K562 (cell line): ENCODE measurements around the gene KCNK1. TPM values are rescaled to one million over a fixed set of nuclear protein-coding genes. Genes with fewer than 3 reads are reported as not detected.

ENCODE experiments used
- CBFB ChIP-seq: sonication (generic); formaldehyde crosslinking; IDR thresholded peaks from 2 replicates; pipeline ENCODE4 v1.4.0; 2020; ENCODE audit warnings: mild to moderate bottlenecking, missing genetic modification reagents
- CCNT2 ChIP-seq: IDR thresholded peaks from 2 replicates; pipeline ENCODE4 v1.6.1; 2011; ENCODE audit warnings: borderline replicate concordance, low read depth, mild to moderate bottlenecking, moderate library complexity, mixed read lengths, low read length; ENCODE audit not compliant: insufficient read length; ENCODE audit errors: extremely low read depth
- COPS2 ChIP-seq: fragments of 450-650 bp; conservative IDR thresholded peaks from 2 replicates; pipeline ENCODE4 v1.6.1; 2016; ENCODE audit warnings: mild to moderate bottlenecking, moderate library complexity
- FIP1L1 ChIP-seq: fragments of 200-400 bp; formaldehyde crosslinking; IDR thresholded peaks from 2 replicates; pipeline ENCODE4 v1.6.1; 2018; ENCODE audit warnings: mild to moderate bottlenecking, low read depth, low read length; ENCODE audit not compliant: poor library complexity, severe bottlenecking
- HMG20B ChIP-seq: fragments of 250-450 bp; sonication (Bioruptor Pico); IDR thresholded peaks from 2 replicates; pipeline ENCODE4 v1.5.0; 2021; ENCODE audit warnings: mild to moderate bottlenecking
- KHSRP ChIP-seq: fragments of 450-650 bp; IDR thresholded peaks from 2 replicates; pipeline ENCODE4 v1.6.1; 2017
- MAFF ChIP-seq: IDR thresholded peaks from 2 replicates; pipeline ENCODE4 v1.6.1; 2012; ENCODE audit warnings: low read length, improper control_type of control experiment
- MCM5 ChIP-seq: fragments of 450-650 bp; IDR thresholded peaks from 2 replicates; pipeline ENCODE4 v1.6.1; 2016; ENCODE audit warnings: low read depth
- OTX1 ChIP-seq: fragments of 450-650 bp; formaldehyde crosslinking; IDR thresholded peaks from 2 replicates; pipeline ENCODE4 v1.4.0; 2022; ENCODE audit warnings: mild to moderate bottlenecking
- SAFB ChIP-seq: fragments of 200-400 bp; formaldehyde crosslinking; IDR thresholded peaks from 2 replicates; pipeline ENCODE4 v1.6.1; 2017; ENCODE audit warnings: low read depth, low read length, borderline replicate concordance
- SIN3B ChIP-seq: fragments of 450-650 bp; IDR thresholded peaks from 2 replicates; pipeline ENCODE4 v1.6.1; 2017; ENCODE audit warnings: low read depth, mild to moderate bottlenecking, moderate library complexity
- SMARCA5 ChIP-seq: fragments of 450-650 bp; IDR thresholded peaks from 2 replicates; pipeline ENCODE4 v1.6.1; 2016
- STAT5A ChIP-seq: IDR thresholded peaks from 2 replicates; pipeline ENCODE4 v1.6.1; 2012; ENCODE audit warnings: low read length, inconsistent platforms, borderline replicate concordance
- TBL1XR1 ChIP-seq, 2 experiments: IDR thresholded peaks; 2 replicates each; pipeline ENCODE4 v1.6.1; 2012; ENCODE audit warnings: improper control_type of control experiment in 2 of 2, low read length in 2 of 2, mild to moderate bottlenecking in 1 of 2
- ZNF143 ChIP-seq: sonication (generic); formaldehyde crosslinking; IDR thresholded peaks from 2 replicates; pipeline ENCODE4 v1.9.0; 2022; ENCODE audit warnings: mild to moderate bottlenecking, missing genetic modification reagents
- ZNF431 ChIP-seq: sonication (generic); formaldehyde crosslinking; IDR thresholded peaks from 2 replicates; pipeline ENCODE4 v1.8.0; 2022; ENCODE audit warnings: mild to moderate bottlenecking, missing genetic modification reagents
- ZSCAN32 ChIP-seq: fragments of 450-650 bp; formaldehyde crosslinking; IDR thresholded peaks from 2 replicates; pipeline ENCODE4 v1.4.0; 2020; ENCODE audit warnings: mild to moderate bottlenecking, moderate library complexity
- polyA plus RNA-seq, 8 experiments: library from polyadenylated mRNA; depleted of rRNA in 4 of 8; stranded (reverse) in 5 of 8; unstranded in 3 of 8; fragments of >200 nt; fragmentation: Nextera tagmentation in 2 of 8; fragmentation: Illumina TruSeq in 1 of 8; extraction: Ambion mirVana in 2 of 8; extraction: Trizol in 1 of 8; gene quantifications; 2 replicates each; pipeline versions ENCODE4 v1.2.1 to v1.2.3, GENCODE V29; 2011 to 2014; ENCODE audit warnings: inconsistent platforms in 1 of 8, missing spikeins in 1 of 8
- total RNA-seq, 7 experiments: library from RNA; depleted of rRNA in 6 of 7; stranded (reverse); fragments of >200 nt in 6 of 7; fragmentation: Illumina TruSeq in 2 of 7; extraction: Trizol in 2 of 7; gene quantifications; 2 replicates each; pipeline versions ENCODE4 v1.2.1 to v1.2.3, GENCODE V29; 2011 to 2021; ENCODE audit warnings: low replicate concordance in 1 of 7
- TF ChIP-seq, protein P1 (sequence below): sonication (generic); formaldehyde crosslinking; IDR thresholded peaks from 2 replicates; pipeline ENCODE4 v1.8.0; 2022; ENCODE audit warnings: mild to moderate bottlenecking, missing genetic modification reagents, borderline replicate concordance
- TF ChIP-seq, protein P2 (sequence below): fragments of 450-650 bp; IDR thresholded peaks from 2 replicates; pipeline ENCODE4 v1.6.1; 2018; ENCODE audit not compliant: partially characterized antibody
- TF ChIP-seq, protein P3 (sequence below), 3 experiments: IDR thresholded peaks in 2 of 3; conservative IDR thresholded peaks in 1 of 3; 2 replicates each; pipeline ENCODE4 v1.5.1; 2011 to 2012; ENCODE audit warnings: low read length in 3 of 3, mild to moderate bottlenecking in 3 of 3, control low read depth in 2 of 3, improper control_type of control experiment in 1 of 3, inconsistent platforms in 1 of 3, low read depth in 1 of 3, mixed read lengths in 1 of 3, moderate library complexity in 1 of 3; ENCODE audit not compliant: insufficient read depth in 2 of 3
- TF ChIP-seq, protein P4 (sequence below): fragments of 200-800 bp; sonication (Bioruptor generic); IDR thresholded peaks from 2 replicates; pipeline ENCODE4 v1.6.1; 2017; ENCODE audit warnings: missing genetic modification characterization, missing compliant biosample characterization
- TF ChIP-seq, protein P5 (sequence below): fragments of 250-450 bp; sonication (Bioruptor Pico); IDR thresholded peaks from 2 replicates; pipeline ENCODE4 v1.8.0; 2021; ENCODE audit warnings: moderate library complexity, mild to moderate bottlenecking, inconsistent platforms

Gene KCNK1
- total and polyA plus RNA-seq, 9 of the 15 experiments (the other 6 are each of a cell fraction or from before 2014, with no cell fraction given), result 3.1 to 22.7 (median 6.0) TPM

DNA sequence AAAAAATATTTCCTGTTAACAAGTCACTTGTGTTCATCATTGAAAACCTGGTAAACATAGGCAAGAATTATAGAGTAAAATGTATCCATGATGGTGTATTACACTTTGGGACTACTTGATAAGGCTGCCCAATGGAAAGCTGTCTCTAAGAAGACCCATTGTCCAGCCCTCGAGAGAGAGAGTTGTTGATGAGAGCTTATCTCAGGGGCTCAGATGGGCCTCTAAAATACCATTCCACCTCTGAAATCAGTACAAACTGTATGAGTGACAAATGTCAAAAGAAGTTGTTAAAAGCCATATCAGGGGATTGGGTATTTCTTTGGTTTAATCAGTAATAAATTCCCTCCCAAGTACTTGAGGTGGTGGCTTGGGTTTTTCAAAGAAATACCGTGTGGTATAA, 96.1 kb downstream of the KCNK1 start (continued):
- TF ChIP-seq, protein P1, sequence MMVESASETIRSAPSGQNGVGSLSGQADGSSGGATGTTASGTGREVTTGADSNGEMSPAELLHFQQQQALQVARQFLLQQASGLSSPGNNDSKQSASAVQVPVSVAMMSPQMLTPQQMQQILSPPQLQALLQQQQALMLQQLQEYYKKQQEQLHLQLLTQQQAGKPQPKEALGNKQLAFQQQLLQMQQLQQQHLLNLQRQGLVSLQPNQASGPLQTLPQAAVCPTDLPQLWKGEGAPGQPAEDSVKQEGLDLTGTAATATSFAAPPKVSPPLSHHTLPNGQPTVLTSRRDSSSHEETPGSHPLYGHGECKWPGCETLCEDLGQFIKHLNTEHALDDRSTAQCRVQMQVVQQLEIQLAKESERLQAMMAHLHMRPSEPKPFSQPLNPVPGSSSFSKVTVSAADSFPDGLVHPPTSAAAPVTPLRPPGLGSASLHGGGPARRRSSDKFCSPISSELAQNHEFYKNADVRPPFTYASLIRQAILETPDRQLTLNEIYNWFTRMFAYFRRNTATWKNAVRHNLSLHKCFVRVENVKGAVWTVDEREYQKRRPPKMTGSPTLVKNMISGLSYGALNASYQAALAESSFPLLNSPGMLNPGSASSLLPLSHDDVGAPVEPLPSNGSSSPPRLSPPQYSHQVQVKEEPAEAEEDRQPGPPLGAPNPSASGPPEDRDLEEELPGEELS, result no peak
- TF ChIP-seq STAT5A, result peak; percentile 57
- no peak for TF ChIP-seq ZNF431 (CRISPR knock-in tag)
- TF ChIP-seq ZSCAN32 (CRISPR knock-in tag), result no peak
- TF ChIP-seq, protein P2, sequence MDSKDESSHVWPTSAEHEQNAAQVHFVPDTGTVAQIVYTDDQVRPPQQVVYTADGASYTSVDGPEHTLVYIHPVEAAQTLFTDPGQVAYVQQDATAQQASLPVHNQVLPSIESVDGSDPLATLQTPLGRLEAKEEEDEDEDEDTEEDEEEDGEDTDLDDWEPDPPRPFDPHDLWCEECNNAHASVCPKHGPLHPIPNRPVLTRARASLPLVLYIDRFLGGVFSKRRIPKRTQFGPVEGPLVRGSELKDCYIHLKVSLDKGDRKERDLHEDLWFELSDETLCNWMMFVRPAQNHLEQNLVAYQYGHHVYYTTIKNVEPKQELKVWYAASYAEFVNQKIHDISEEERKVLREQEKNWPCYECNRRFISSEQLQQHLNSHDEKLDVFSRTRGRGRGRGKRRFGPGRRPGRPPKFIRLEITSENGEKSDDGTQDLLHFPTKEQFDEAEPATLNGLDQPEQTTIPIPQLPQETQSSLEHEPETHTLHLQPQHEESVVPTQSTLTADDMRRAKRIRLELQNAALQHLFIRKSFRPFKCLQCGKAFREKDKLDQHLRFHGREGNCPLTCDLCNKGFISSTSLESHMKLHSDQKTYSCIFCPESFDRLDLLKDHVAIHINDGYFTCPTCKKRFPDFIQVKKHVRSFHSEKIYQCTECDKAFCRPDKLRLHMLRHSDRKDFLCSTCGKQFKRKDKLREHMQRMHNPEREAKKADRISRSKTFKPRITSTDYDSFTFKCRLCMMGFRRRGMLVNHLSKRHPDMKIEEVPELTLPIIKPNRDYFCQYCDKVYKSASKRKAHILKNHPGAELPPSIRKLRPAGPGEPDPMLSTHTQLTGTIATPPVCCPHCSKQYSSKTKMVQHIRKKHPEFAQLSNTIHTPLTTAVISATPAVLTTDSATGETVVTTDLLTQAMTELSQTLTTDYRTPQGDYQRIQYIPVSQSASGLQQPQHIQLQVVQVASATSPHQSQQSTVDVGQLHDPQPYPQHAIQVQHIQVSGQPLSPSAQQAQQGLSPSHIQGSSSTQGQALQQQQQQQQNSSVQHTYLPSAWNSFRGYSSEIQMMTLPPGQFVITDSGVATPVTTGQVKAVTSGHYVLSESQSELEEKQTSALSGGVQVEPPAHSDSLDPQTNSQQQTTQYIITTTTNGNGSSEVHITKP, result no peak
- TF ChIP-seq FIP1L1, result no peak
- TF ChIP-seq, protein P3, sequence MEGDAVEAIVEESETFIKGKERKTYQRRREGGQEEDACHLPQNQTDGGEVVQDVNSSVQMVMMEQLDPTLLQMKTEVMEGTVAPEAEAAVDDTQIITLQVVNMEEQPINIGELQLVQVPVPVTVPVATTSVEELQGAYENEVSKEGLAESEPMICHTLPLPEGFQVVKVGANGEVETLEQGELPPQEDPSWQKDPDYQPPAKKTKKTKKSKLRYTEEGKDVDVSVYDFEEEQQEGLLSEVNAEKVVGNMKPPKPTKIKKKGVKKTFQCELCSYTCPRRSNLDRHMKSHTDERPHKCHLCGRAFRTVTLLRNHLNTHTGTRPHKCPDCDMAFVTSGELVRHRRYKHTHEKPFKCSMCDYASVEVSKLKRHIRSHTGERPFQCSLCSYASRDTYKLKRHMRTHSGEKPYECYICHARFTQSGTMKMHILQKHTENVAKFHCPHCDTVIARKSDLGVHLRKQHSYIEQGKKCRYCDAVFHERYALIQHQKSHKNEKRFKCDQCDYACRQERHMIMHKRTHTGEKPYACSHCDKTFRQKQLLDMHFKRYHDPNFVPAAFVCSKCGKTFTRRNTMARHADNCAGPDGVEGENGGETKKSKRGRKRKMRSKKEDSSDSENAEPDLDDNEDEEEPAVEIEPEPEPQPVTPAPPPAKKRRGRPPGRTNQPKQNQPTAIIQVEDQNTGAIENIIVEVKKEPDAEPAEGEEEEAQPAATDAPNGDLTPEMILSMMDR (IDR thresholded peaks at IDR 0.05 in 2 of 3, conservative IDR thresholded peaks at IDR 0.05 in 1 of 3; ENCODE audit: insufficient read depth in 2 of 3, low read depth in 1 of 3, low read length in 3 of 3), result no peak
- TF ChIP-seq SAFB, result no peak
- no peak for TF ChIP-seq MCM5
- no peak for TF ChIP-seq CCNT2
- TF ChIP-seq ZNF143 (CRISPR knock-in tag), result no peak
- TF ChIP-seq OTX1 (CRISPR knock-in tag), result no peak
- TF ChIP-seq TBL1XR1 (IDR thresholded peaks at IDR 0.05; ENCODE audit: low read length in 2 of 2), result peak in 1 of 2 experiments; percentile 54; a peak in 1 of 4 replicates
- TF ChIP-seq MAFF, result no peak
- no peak for TF ChIP-seq SIN3B
- TF ChIP-seq, protein P4, sequence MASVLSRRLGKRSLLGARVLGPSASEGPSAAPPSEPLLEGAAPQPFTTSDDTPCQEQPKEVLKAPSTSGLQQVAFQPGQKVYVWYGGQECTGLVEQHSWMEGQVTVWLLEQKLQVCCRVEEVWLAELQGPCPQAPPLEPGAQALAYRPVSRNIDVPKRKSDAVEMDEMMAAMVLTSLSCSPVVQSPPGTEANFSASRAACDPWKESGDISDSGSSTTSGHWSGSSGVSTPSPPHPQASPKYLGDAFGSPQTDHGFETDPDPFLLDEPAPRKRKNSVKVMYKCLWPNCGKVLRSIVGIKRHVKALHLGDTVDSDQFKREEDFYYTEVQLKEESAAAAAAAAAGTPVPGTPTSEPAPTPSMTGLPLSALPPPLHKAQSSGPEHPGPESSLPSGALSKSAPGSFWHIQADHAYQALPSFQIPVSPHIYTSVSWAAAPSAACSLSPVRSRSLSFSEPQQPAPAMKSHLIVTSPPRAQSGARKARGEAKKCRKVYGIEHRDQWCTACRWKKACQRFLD (CRISPR knock-in tag), result no peak
- TF ChIP-seq, protein P5, sequence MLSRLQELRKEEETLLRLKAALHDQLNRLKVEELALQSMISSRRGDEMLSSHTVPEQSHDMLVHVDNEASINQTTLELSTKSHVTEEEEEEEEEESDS (CRISPR knock-in tag), result no peak
- no peak for TF ChIP-seq HMG20B (CRISPR knock-in tag)
- TF ChIP-seq COPS2, result no peak
- no peak for TF ChIP-seq KHSRP
- TF ChIP-seq SMARCA5, result no peak
- no peak for TF ChIP-seq CBFB (CRISPR knock-in tag)
